Adrenal gland (tissue), 12 donors: ENCODE measurements around the gene IHH. TPM values are rescaled to one million over a fixed set of nuclear protein-coding genes. Genes with fewer than 3 reads are reported as not detected.

Experiments used
- DNase-seq, 7 donors: peaks; one replicate each; pipeline ENCODE4 v3.0.0-alpha.2; 2019 to 2020
- H3K27ac ChIP-seq, 5 donors: fragments of 200-600 bp; sonication (generic) in 4 of 5; 1 replicate in 3 of 5; 2 replicates in 2 of 5; pipeline versions ENCODE4 v1.5.1 to v1.8.0; 2016 to 2020; ENCODE audit warnings: mild to moderate bottlenecking in 1 of 5
- H3K27me3 ChIP-seq: fragments of 200-600 bp; 2 replicates; pipeline ENCODE4 v1.8.0; 2021
- H3K36me3 ChIP-seq, 2 donors: fragments of 200-600 bp; replicated peaks in 1 of 2; 1 replicate in 1 of 2; 2 replicates in 1 of 2; pipeline versions ENCODE4 v1.5.1 to v1.8.0; 2018 to 2022
- H3K4me1 ChIP-seq, 2 donors: fragments of 200-600 bp; replicated peaks in 1 of 2; 1 replicate in 1 of 2; 2 replicates in 1 of 2; pipeline versions ENCODE4 v1.5.1 to v1.8.0; 2018 to 2021
- H3K4me3 ChIP-seq, 4 donors: fragments of 200-600 bp; sonication (generic) in 3 of 4; one replicate each; pipeline ENCODE4 v1.5.1; 2016 to 2018
- H3K9me3 ChIP-seq, 3 donors: fragments of 200-600 bp; sonication (generic) in 1 of 3; replicated peaks in 1 of 3; 1 replicate in 2 of 3; 2 replicates in 1 of 3; pipeline versions ENCODE4 v1.5.1 to v1.8.0; 2016 to 2021
- CTCF ChIP-seq, 6 experiments: fragments of 450-650 bp in 4 of 6; fragments of 200-600 bp in 2 of 6; sonication (generic) in 1 of 6; IDR thresholded peaks; 1 replicate in 5 of 6; 2 replicates in 1 of 6; pipeline versions ENCODE4 v1.5.1 to v1.8.0; 2016 to 2021; ENCODE audit warnings: antibody characterized with exemption in 6 of 6, mild to moderate bottlenecking in 2 of 6, moderate library complexity in 1 of 6
- POLR2A ChIP-seq, 2 donors: fragments of 450-650 bp; IDR thresholded peaks; one replicate each; pipeline ENCODE4 v1.6.1; 2017; ENCODE audit warnings: antibody characterized with exemption in 2 of 2, mild to moderate bottlenecking in 2 of 2, moderate library complexity in 1 of 2
- WGBS, 4 donors: extraction: QIAGEN DNeasy Blood & Tissue Kit in 2 of 4; methylation state at CpG; one replicate each; pipeline versions ENCODE4 v1.1.5 to v1.1.7; 2013 to 2017; 5-methylcytosine and 5-hydroxymethylcytosine counted together
- intact Hi-C, 2 donors: fragments of 100-400 bp; cut with DNase I; formaldehyde crosslinking; loops; one replicate each; pipeline versions ENCODE4 v1.14.1 to v1.15.0; 2022 to 2023
- polyA plus RNA-seq, 3 donors: library from polyadenylated mRNA; stranded (reverse); fragments of 200-250 nt in 2 of 3; fragments of 350-450 nt in 1 of 3; fragmentation: Illumina TruSeq in 1 of 3; extraction: RNeasy Lipid Tissue Mini Kit (QIAGEN cat#74804) in 1 of 3; gene quantifications; one replicate each; pipeline ENCODE4 v1.2.3, GENCODE V29; 2013 to 2014
- total RNA-seq, 9 donors: library from RNA; depleted of rRNA in 4 of 9; stranded (reverse); fragments of >200 nt in 4 of 9; fragments of 120-200 nt in 1 of 9; fragmentation: NEBNext Ultra II Directional in 1 of 9; extraction: Animal tissue kit (Norgen Biotek cat#: 25700) in 1 of 9; gene quantifications; one replicate each; pipeline versions ENCODE4 v1.1.0 to v1.2.4, GENCODE V29; 2013 to 2023
- donor health status: healthy with polysubstance abuse.
- donor health status: Bipolar disorder and iron deficiency.
- donor health status: DM: yes; HTN: yes; CAD: no.
- donor health status: DM: no; HTN: no; CAD: no.
- donor health status: DM: no; HTN: no; CAD: no.
- donor health status: DM: yes; HTN: yes; CAD: no.

The IHH gene
- total and polyA plus RNA-seq, 12 donors, result 0.11 to 0.17 TPM; not detected in 10

- no peak for DNase-seq
- no peak overlapping the region for H3K4me3 ChIP-seq
- no peak overlapping the region for H3K27ac ChIP-seq
- TF ChIP-seq CTCF (IDR thresholded peaks at IDR 0.05), result no peak
- 85 to 90% (median 88%) methylated on average over 1 of the region's 1 CpG for WGBS, 4 donors
- intact Hi-C loops, result no loop called here
- H3K36me3 ChIP-seq, result no peaks in the 10 kb centered on the region
- H3K4me1 ChIP-seq, result peaks cover 5 to 7% of the 10 kb centered on the region in 2 donors
- H3K9me3 ChIP-seq, result no peaks in the 10 kb centered on the region
- peaks cover 22% of the 10 kb centered on the region for H3K27me3 ChIP-seq
Observed at GRCh38 chr2:219065484-219065883, 4.8 kb upstream of the IHH start.

- H3K4me3 ChIP-seq, result no peak overlapping the region
- peaks cover 20 to 36% of the 10 kb centered on the region in 2 donors for H3K4me1 ChIP-seq
- peaks cover 51% of the 10 kb centered on the region for H3K27me3 ChIP-seq
- no peaks in the 10 kb centered on the region for H3K36me3 ChIP-seq
- H3K27ac ChIP-seq, result no peak overlapping the region
- no peak for TF ChIP-seq POLR2A (IDR thresholded peaks at IDR 0.05)
- TF ChIP-seq CTCF (IDR thresholded peaks at IDR 0.05), result no peak
- intact Hi-C loops, result no loop called here
- H3K9me3 ChIP-seq, result no peaks in the 10 kb centered on the region
- WGBS, 4 donors, result 66 to 76% (median 71%) methylated on average over 6 of the region's 6 CpGs
- DNase-seq, result no peak
Observed at GRCh38 chr2:219062081-219062480, 1.4 kb upstream of the IHH start.

- H3K27ac ChIP-seq, result no peak overlapping the region
- peak overlapping the region in 1 of 4 donors; percentile 45 for H3K4me3 ChIP-seq
- H3K36me3 ChIP-seq, result no peaks in the 10 kb centered on the region
- peaks cover 20 to 36% of the 10 kb centered on the region in 2 donors for H3K4me1 ChIP-seq
- peaks cover 62% of the 10 kb centered on the region for H3K27me3 ChIP-seq
- DNase-seq, result peak in 1 of 7 donors; percentile 19
- 2 to 4% (median 3%) methylated on average over 12 to 81 of the region's 81 CpGs for WGBS, 4 donors
- intact Hi-C loops, result loop anchor here (2.0 to 10.0 kb wide), 4 partner anchors 55 to 245 kb away; partner anchors contain the start of gene PTPRN (in 1 of the 2)
- TF ChIP-seq CTCF (IDR thresholded peaks at IDR 0.05) (no peak), POLR2A (IDR thresholded peaks at IDR 0.05) (no peak)
- no peaks in the 10 kb centered on the region for H3K9me3 ChIP-seq
Observed at GRCh38 chr2:219059725-219060682, 717 bp downstream of the IHH start.

- intact Hi-C loops, result loop anchor here (2.0 to 10.0 kb wide), 4 partner anchors 55 to 245 kb away; partner anchors contain the start of gene PTPRN (in 1 of the 2)
- peak overlapping the region in 1 of 4 donors; percentile 8 for H3K4me3 ChIP-seq
- WGBS, 4 donors, result 2 to 6% (median 4%) methylated on average over 16 to 17 of the region's 17 CpGs
Observed at GRCh38 chr2:219059375-219059724, 1.4 kb downstream of the IHH start.

More at GRCh38 chr2:219059375-219059724, 1.4 kb downstream of the IHH start:
- Histone ChIP-seq H3K9me3 (no peaks in the 10 kb centered on the region), H3K36me3 (no peaks in the 10 kb centered on the region), H3K4me1 (peaks cover 20 to 36% of the 10 kb centered on the region in 2 donors), H3K27ac (no peak overlapping the region), H3K27me3 (peaks cover 62% of the 10 kb centered on the region)
- no peak for TF ChIP-seq CTCF (IDR thresholded peaks at IDR 0.05)
- TF ChIP-seq POLR2A (IDR thresholded peaks at IDR 0.05), result no peak
- no peak for DNase-seq
